Neural cell (in vitro differentiated cells): ENCODE results near the gene ZNF516.

Source experiments
- EP300 ChIP-seq: fragments of 450-650 bp; conservative IDR thresholded peaks from 2 replicates; pipeline ENCODE4 v1.6.1; 2014; ENCODE audit warnings: antibody characterized with exemption, mild to moderate bottlenecking, moderate library complexity; ENCODE audit not compliant: poor library complexity, severe bottlenecking
- EZH2 ChIP-seq: fragments of 200-600, 300-800 bp; shearing (Covaris generic), sonication (generic); IDR thresholded peaks from 2 replicates; pipeline ENCODE4 v1.6.1; 2014; ENCODE audit warnings: antibody characterized with exemption, low read length, borderline replicate concordance, mild to moderate bottlenecking; ENCODE audit not compliant: insufficient read depth, poor library complexity, severe bottlenecking
- POLR2AphosphoS5 ChIP-seq: IDR thresholded peaks from 2 replicates; pipeline ENCODE4 v1.6.1; 2012
- SMC3 ChIP-seq: fragments of 450-650 bp; conservative IDR thresholded peaks from 2 replicates; pipeline ENCODE4 v1.6.1; 2014; ENCODE audit warnings: antibody characterized with exemption, mild to moderate bottlenecking, moderate library complexity; ENCODE audit not compliant: poor library complexity
- TAF1 ChIP-seq: IDR thresholded peaks from 2 replicates; pipeline ENCODE4 v1.6.1; 2012; ENCODE audit warnings: low read depth
- TF ChIP-seq, protein P1 (sequence below): fragments of 450-650 bp; IDR thresholded peaks from 2 replicates; pipeline ENCODE4 v1.5.1; 2014; ENCODE audit warnings: antibody characterized with exemption, mild to moderate bottlenecking, moderate library complexity; ENCODE audit not compliant: poor library complexity, severe bottlenecking
- TF ChIP-seq, protein P2 (sequence below): IDR thresholded peaks from 2 replicates; pipeline ENCODE4 v1.6.1; 2012; ENCODE audit warnings: borderline replicate concordance

GRCh38 chr18:76339246-76339620 lies 155.8 kb downstream of the ZNF516 start:
- TF ChIP-seq, protein P1, sequence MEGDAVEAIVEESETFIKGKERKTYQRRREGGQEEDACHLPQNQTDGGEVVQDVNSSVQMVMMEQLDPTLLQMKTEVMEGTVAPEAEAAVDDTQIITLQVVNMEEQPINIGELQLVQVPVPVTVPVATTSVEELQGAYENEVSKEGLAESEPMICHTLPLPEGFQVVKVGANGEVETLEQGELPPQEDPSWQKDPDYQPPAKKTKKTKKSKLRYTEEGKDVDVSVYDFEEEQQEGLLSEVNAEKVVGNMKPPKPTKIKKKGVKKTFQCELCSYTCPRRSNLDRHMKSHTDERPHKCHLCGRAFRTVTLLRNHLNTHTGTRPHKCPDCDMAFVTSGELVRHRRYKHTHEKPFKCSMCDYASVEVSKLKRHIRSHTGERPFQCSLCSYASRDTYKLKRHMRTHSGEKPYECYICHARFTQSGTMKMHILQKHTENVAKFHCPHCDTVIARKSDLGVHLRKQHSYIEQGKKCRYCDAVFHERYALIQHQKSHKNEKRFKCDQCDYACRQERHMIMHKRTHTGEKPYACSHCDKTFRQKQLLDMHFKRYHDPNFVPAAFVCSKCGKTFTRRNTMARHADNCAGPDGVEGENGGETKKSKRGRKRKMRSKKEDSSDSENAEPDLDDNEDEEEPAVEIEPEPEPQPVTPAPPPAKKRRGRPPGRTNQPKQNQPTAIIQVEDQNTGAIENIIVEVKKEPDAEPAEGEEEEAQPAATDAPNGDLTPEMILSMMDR, result no peak
- TF ChIP-seq EZH2 (no peak), EP300 (no peak), SMC3 (no peak), POLR2AphosphoS5 (no peak), TAF1 (no peak)
- TF ChIP-seq, protein P2, sequence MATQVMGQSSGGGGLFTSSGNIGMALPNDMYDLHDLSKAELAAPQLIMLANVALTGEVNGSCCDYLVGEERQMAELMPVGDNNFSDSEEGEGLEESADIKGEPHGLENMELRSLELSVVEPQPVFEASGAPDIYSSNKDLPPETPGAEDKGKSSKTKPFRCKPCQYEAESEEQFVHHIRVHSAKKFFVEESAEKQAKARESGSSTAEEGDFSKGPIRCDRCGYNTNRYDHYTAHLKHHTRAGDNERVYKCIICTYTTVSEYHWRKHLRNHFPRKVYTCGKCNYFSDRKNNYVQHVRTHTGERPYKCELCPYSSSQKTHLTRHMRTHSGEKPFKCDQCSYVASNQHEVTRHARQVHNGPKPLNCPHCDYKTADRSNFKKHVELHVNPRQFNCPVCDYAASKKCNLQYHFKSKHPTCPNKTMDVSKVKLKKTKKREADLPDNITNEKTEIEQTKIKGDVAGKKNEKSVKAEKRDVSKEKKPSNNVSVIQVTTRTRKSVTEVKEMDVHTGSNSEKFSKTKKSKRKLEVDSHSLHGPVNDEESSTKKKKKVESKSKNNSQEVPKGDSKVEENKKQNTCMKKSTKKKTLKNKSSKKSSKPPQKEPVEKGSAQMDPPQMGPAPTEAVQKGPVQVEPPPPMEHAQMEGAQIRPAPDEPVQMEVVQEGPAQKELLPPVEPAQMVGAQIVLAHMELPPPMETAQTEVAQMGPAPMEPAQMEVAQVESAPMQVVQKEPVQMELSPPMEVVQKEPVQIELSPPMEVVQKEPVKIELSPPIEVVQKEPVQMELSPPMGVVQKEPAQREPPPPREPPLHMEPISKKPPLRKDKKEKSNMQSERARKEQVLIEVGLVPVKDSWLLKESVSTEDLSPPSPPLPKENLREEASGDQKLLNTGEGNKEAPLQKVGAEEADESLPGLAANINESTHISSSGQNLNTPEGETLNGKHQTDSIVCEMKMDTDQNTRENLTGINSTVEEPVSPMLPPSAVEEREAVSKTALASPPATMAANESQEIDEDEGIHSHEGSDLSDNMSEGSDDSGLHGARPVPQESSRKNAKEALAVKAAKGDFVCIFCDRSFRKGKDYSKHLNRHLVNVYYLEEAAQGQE, result no peak
